PC-3 (cell line): ENCODE results near the gene GSTT2.
"Not testable (repeated sequence)": the region's sequence is repeated elsewhere in the genome, so short reads cannot be mapped to it uniquely, and the experiment has no call there.

Experiments used
- CTCF ChIP-seq: fragments of 300-600 bp; sonication (generic); conservative IDR thresholded peaks from 2 replicates; pipeline ENCODE4 v1.5.1; 2017; ENCODE audit warnings: antibody characterized with exemption, low read depth, mild to moderate bottlenecking, low read length
- EZH2 ChIP-seq: fragments of 300-600 bp; sonication (generic); IDR thresholded peaks from one replicate; pipeline ENCODE4 v1.6.1; 2017; ENCODE audit warnings: antibody characterized with exemption, mild to moderate bottlenecking, low read length; ENCODE audit not compliant: unreplicated experiment
- EZH2phosphoT487 ChIP-seq: fragments of 300-600 bp; sonication (generic); IDR thresholded peaks from 2 replicates; pipeline ENCODE4 v1.6.1; 2018; ENCODE audit warnings: mild to moderate bottlenecking, antibody characterized with exemption, low read length, borderline replicate concordance

- not testable (repeated sequence) for TF ChIP-seq CTCF, EZH2, EZH2phosphoT487
These were observed 13.7 kb downstream of the GSTT2 start for GRCh38 chr22:23993581-23994177.
